Measurements from ENCODE around the gene RNF225.

DNA sequence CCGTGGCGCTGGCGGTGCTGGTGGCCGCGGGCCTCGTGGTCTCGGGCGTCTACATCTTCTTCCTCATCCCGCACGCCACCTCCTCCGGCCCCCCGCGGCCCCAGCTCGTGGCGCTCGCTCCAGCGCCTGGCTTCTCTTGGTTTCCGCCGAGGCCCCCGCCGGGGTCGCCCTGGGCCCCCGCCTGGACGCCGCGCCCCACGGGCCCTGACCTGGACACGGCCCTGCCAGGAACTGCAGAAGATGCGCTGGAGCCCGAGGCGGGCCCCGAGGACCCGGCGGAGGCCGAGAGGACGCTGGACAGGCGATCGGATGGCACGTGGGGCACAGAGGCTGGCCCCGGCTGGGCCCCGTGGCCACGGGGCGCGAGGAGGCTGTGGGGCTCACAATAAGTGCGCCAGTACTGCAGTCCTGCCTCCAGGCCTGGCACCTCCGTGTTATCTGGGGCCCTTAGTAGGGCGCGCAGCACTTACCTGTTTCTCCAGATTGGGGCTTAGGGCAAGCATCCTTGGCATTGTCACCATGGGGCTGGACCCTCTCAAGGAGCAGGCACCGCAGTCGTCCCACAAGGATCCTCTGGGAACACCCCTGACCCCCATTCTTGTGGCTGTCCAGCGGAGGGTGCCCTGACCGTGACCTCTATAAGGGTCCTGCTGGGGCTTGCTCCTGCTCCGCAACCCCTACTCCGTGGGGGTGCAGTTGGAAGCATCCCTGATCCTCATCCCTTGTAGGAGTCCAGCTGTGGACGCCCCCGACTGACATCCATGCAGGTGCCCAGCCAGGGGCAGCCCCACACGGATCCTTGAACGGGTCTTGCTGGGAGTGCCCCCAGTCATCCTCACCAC, 1.5 kb downstream of the RNF225 start:
- TF ChIP-seq, protein P1, sequence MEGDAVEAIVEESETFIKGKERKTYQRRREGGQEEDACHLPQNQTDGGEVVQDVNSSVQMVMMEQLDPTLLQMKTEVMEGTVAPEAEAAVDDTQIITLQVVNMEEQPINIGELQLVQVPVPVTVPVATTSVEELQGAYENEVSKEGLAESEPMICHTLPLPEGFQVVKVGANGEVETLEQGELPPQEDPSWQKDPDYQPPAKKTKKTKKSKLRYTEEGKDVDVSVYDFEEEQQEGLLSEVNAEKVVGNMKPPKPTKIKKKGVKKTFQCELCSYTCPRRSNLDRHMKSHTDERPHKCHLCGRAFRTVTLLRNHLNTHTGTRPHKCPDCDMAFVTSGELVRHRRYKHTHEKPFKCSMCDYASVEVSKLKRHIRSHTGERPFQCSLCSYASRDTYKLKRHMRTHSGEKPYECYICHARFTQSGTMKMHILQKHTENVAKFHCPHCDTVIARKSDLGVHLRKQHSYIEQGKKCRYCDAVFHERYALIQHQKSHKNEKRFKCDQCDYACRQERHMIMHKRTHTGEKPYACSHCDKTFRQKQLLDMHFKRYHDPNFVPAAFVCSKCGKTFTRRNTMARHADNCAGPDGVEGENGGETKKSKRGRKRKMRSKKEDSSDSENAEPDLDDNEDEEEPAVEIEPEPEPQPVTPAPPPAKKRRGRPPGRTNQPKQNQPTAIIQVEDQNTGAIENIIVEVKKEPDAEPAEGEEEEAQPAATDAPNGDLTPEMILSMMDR (IDR thresholded peaks at IDR 0.05): no peak
- no peak for TF ChIP-seq POLR2A (IDR thresholded peaks at IDR 0.05)
